Eye (tissue), 1 donor: ENCODE measurements around the gene IL2RA.
"Not testable (repeated sequence)": the region's sequence is repeated elsewhere in the genome, so short reads cannot be mapped to it uniquely, and the experiment has no call there.

ENCODE experiments used
- DNase-seq: peaks from one replicate; pipeline ENCODE4 v3.0.0-alpha.2; 2015

Gene IL2RA

DNA sequence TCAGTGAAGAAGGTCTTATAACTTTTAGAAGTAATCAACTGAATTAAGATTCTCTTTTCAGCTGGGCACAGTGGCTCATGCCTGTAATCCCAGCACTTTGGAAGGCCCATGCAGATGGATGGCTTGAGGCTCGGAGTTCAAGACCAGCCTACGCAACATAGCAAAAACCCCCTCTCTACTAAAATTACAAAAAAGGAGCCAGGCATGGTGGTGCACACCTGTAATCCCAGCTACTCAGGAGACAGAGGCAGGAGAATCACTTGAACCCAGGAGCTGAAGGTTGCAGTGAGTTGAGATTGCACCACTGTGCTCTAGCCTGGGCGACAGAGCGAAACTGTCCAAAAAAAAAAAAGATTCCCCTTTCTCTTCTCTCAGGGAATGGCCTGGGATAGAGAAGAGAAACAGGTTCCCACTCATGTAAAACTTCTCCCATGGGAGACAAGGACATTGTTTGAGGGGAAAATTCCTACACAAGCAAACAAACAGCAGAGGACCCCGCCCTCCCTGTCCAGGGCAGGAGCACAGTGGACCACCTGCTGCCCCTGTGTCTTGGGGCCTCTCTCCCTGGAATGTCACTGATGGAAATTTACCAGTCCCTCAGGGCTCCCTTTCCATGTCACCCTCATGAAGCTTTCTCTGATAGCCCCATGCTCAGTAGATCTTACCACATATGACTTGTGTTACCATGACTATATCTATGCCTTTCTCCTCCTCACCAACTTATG lies 5.6 kb downstream of the IL2RA start:
- DNase-seq, result no peak

- no peak for DNase-seq
These were observed 6.2 kb downstream of the IL2RA start for GRCh38 chr10:6055929-6056328.

GRCh38 chr10:6054884-6055283 lies 7.3 kb downstream of the IL2RA start:
- no peak for DNase-seq

DNA sequence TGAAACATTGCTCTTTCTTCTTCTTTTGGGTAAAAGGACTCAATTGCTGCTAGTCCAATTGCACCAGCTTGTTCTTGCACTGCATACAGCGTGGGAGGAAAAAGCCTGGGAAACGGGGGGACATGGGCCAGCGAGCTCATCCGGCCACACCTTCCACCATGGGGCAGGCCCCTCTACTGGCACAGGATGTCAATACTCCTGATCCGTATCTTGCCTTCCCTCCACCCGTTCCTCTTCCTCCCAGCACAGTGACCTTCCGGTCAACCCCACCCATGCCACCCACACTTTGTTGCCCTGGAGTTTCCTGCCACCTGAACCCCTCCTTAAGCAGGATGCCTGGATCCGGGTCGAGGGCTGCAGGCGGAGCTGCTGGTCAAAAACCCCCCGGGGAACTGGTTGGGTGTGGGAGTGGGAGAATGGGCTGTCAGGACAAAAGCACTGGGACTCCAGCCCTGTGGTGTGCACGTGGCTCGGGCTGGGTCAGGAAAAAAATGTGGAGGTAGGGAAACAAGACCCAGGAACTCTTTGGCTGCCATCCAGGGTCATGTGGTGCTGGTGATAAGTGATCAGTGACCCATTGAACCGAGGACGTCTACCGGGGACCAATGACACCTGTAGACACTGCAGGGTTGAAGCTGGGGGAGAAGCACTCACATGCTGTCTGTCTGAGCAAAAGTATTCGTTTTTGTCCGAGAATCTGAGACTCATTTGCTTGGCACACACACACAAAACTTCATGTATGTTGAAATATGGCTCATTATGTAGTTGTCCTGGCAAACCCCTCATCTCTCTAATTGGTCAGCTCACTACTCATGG lies 8.1 kb downstream of the IL2RA start:
- no peak for DNase-seq

- no peak for DNase-seq
These were observed 8.9 kb downstream of the IL2RA start for GRCh38 chr10:6053303-6053702.

DNA sequence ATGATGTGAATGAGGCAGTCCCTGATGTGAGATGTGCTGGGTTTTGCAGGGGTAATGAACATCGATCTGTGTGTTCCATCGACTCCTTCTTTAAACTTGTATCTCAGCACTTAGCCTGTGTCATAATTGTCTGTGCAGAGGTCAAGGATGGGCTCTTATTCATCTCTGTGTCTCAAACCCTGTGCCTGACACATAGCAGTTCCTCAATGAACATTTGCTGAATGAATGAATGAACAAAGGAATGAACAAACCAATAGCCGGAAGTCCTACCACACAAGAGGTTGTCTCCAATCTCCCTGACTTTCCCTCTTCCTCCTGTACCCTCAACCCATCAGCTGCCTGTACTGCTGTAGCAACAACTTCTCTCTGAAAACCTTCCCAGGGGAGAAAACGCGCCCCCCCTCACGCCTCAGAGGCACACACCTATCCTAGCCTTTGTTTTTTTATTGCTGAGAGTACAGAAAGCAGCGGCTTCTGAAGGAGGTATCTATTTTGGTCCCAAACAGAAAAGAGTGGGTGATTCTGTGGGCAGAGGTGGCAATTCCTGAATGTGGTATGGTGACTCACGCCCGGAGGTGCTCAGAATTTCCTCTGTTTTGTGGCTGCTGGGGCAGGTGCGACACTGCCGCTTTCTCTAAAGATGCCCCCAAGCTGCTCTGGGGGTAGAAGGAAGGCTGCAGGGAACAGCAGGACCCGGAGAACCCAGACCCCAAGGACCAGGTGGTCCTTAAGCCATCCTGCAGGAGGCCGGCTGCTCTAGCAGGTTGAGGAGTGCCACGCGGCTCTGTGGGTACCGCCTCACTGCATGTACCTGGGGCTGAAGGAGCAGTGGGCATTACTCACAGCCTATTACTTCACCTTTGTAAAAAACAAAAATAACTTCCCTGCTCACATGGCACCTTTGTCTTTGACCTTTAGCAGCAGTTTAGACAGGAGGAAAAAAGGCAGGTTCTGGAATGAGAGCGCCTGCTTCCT lies 9.6 kb downstream of the IL2RA start:
- DNase-seq, result no peak

DNA sequence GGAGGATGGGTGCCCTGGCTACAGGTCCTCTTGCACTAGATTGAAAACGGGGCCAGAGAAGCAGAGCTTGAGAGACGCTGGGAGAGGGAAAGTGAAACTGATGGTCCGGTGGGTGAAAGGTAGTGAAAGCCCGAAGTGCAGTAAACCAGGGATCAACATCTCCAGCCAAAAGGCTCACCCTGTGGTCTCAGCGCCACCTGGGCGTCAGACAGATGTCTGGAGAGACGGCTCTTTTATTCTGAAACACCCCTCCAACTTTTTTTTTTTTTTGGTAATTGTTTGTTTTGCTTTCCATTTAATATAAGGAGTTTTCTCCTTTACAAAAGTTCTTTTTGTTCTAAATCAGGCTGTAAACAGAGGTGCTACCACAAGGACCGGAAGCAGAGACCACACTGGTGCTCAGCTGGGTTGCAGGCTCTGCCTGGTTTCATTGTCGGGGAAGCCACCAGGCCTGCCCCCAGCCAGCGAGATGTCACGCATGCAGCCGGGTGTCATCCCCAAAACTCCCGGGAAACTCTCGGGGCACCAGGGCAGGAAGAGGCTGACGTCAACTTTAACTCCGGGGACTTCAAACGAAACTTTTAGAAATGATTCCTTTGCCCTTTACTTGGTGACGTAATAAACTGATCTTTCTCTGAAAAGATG lies 11.2 kb downstream of the IL2RA start:
- DNase-seq, result no peak

- DNase-seq, result no peak
These were observed 13.2 kb downstream of the IL2RA start for GRCh38 chr10:6049031-6049400.

GRCh38 chr10:6048281-6049030 lies 13.7 kb downstream of the IL2RA start:
- no peak for DNase-seq

DNA sequence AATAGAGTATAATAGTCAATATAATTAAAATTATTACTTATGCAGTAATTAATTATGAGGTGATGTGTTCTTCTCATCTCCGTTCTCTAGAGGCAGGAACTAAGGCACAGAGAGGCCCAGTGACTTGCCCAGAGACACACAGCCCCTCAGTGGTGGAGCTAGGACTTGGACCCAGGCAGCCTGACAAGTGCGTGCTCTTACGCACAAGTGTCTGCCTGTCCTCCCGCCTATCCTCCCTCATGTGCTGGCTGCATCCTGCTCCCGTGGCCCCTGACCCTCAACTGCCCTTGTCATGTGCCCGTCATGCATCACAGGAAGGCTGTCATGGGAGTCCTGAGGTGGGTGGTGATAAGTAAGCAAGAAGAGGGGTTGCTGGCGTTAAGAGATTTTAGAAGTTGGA lies 14.3 kb downstream of the IL2RA start:
- DNase-seq, result no peak

DNA sequence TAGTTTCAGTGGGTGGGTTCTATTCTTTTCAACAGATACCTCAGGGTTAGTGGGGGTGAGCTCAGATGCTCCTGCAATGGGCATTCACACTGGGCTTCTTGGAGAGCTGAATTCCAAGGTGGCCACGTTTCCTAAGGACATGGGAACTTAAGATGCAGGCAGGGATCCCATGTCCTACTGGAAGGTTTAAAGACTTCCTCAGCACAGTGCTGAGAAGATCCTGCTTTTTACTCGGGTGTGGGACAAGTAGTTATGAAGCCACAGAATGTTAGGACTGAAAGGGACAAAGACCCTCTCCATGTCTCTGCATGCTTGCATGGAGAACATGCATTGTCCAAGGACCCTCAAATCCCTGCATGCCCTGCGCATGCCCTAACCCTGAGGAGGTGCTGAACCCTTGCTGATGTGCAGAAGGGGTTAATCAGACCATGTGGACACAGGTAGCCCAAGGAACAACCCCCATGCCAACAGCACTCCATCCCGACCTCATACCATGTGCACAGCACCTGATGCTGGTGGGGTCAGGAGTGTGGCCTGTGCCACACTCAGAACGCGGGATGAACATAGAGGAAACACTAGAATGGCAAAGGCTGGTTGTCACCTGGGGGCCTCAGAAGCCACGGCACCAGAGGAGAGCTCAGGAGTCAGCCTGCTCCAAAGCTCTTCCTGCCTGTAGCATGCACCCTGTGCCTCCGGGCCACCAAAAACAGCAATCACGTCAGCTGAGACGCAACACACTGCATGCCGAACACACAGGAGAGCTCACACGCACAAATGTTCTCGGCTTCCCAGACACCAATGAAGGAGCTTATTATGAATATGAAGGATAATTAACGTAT lies 15.2 kb downstream of the IL2RA start:
- DNase-seq, result no peak

DNA sequence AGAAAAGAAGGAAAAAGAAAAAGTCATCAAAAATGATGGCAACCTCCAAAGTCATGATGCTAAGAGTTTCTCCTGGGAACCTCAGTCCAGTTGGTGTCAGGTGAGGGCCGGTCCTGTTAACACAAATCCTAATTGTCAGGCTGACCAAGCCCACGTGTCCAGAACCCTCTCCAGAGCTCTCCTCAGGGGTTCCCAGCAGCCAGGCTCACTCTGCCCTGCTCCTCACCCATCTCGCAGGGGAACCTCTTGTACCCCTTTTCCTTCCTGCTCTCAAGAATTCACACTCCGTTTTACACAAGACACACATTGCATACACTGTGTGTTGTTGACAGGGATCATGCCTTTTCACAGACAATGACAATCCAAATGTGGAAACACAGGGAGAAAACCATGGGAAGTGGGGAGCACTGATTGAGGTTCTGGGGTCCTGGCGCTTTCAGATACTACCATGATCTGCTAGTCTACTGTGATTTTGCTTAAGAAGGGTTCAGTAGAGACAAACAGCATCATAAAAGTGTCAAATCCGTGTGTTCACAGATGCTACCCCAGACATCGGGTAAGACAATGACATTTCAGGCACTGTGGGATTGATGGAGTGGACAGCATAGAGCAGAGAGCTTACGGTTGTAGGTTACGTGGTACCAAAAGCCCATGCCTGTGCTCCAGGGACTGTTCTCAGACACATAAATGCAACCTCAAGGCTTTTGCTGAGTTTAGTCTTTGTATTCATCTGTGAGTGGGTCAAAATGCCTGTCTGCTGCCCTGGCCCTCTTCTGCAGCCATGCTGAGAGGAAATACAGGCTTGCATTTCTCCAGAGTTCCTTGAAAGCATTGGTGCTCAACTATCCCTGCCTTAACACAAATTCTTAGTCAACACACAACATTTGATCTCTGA lies 16.0 kb downstream of the IL2RA start:
- DNase-seq, result no peak

GRCh38 chr10:6045314-6045848 lies 16.8 kb downstream of the IL2RA start:
- DNase-seq, result no peak

GRCh38 chr10:6044751-6045313 lies 17.3 kb downstream of the IL2RA start:
- DNase-seq, result no peak

- DNase-seq, result no peak
These were observed 18.1 kb downstream of the IL2RA start for GRCh38 chr10:6044060-6044459.

GRCh38 chr10:6043377-6043776 lies 18.8 kb downstream of the IL2RA start:
- DNase-seq, result not testable (repeated sequence)

DNA sequence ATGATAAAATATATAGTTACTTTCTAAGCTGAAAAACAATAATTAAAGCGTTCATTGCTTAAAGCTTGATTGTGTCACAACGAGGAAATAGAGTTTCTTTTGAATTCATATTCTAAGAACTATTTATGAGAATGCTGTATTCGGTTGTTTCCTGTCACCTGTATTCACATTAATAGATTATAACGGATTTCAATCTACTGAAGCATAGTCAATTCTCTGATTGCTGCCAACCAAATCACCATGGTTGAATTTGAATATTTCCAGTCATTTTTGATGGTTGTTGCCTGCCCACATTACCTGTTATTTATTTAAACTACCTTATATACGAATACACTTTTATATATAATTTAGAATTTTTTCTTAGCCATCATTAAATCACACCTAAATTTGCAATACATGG lies 22.0 kb downstream of the IL2RA start:
- DNase-seq, result no peak

GRCh38 chr10:6039711-6040110 lies 22.5 kb downstream of the IL2RA start:
- DNase-seq, result no peak

DNA sequence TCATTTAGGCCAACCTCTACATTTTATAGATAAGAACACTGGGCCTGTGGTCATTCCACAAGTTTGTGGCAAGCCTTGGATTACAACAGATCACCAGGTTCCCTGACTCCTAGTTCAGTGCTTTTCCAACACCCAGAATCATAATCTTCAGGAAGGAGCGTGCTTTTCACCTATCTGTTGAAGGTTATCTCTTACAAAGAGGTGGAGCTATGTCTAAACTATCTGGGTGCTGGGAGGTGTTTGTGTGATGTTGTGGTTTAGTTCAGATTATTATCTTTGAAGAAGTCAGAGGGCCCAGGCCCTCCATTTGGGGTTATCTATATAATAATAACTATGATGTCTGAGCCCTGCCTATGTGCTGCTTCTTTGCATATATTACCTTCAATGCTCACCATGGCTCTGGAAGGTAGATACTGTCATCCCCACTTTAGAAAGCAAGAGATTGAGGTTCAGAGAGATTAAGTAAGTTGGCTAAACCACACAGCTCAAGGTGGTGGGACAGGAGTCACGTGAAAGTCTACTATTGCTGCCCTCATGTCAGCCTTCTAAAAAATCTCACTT lies 24.0 kb downstream of the IL2RA start:
- no peak for DNase-seq
